K562 (cell line): ENCODE measurements around the gene SKOR1. TPM values are rescaled to one million over a fixed set of nuclear protein-coding genes. Genes with fewer than 3 reads are reported as not detected.

ENCODE experiments used
- ATAC-seq: fragments of 200-7000 bp; cut with Tn5 transposase; 3 replicates; pipeline ENCODE4 v1.9.1; 2020; ENCODE audit warnings: moderate library complexity
- BruUV-seq: library from RNA; stranded (reverse); fragments of 400-500 nt; replicated peaks from 2 replicates; lab custom pipeline; 2021; lab: Mats Ljungman, UMichigan
- CTCF ChIA-PET: fragments of 300-600 bp; formaldehyde crosslinking; extraction: SDS; loops from one replicate; lab custom pipeline; 2021; ENCODE audit warnings: low intra/inter-chr PET ratio; lab: Yijun Ruan, JAX
- POLR2A ChIA-PET: fragments of 300-600, 350-650 bp; sonication (Branson Sonifier 250); formaldehyde crosslinking; extraction: SDS; loops from one replicate; lab custom pipeline; 2021; ENCODE audit warnings: antibody characterized with exemption, inconsistent platforms; lab: Yijun Ruan, JAX
- DNase-seq, 4 experiments: peaks; one replicate each; pipeline versions ENCODE4 v3.0.0 to v3.0.0-alpha.2; 2011 to 2018; ENCODE audit warnings: low spot score in 3 of 4, mixed read lengths in 3 of 4; ENCODE audit errors: extremely low read depth in 1 of 4
- FAIRE-seq: peaks from 2 replicates; lab custom pipeline; 2011; peaks lifted over from hg19 to GRCh38; lab: Jason Lieb, UNC
- H2AFZ ChIP-seq: 2 replicates; pipeline ENCODE4 v1.6.0; 2011; ENCODE audit warnings: low read depth, low read length, control low read depth, inconsistent platforms
- H3K27ac ChIP-seq: fragments of 200-600 bp; 3 replicates; pipeline ENCODE4 v1.8.0; 2011; ENCODE audit warnings: low read depth, mild to moderate bottlenecking, control low read depth, inconsistent platforms, low read length, moderate library complexity, mixed read lengths; ENCODE audit errors: extremely low read depth
- H3K27me3 ChIP-seq, 2 experiments: fragments of 300-600 bp in 1 of 2; 2 replicates in 1 of 2; 3 replicates in 1 of 2; pipeline versions ENCODE4 v1.6.0 to v1.8.0; 2011; ENCODE audit warnings: inconsistent platforms in 2 of 2, low read length in 2 of 2, mild to moderate bottlenecking in 1 of 2, mixed read lengths in 1 of 2, moderate library complexity in 1 of 2; ENCODE audit not compliant: control insufficient read depth in 2 of 2, insufficient read depth in 2 of 2
- H3K36me3 ChIP-seq: fragments of 300-600 bp; 3 replicates; pipeline ENCODE4 v1.8.0; 2011; ENCODE audit warnings: mild to moderate bottlenecking, low read length, inconsistent platforms; ENCODE audit not compliant: control insufficient read depth, insufficient read depth
- H3K4me1 ChIP-seq, 2 experiments: fragments of 200-600 bp in 1 of 2; replicated peaks in 1 of 2; 2 replicates in 1 of 2; 3 replicates in 1 of 2; pipeline versions ENCODE4 v1.5.1 to v1.8.0; 2011; ENCODE audit warnings: inconsistent platforms in 2 of 2, low read length in 2 of 2, mild to moderate bottlenecking in 1 of 2, mixed read lengths in 1 of 2, moderate library complexity in 1 of 2; ENCODE audit not compliant: control insufficient read depth in 2 of 2, insufficient read depth in 2 of 2
- H3K4me2 ChIP-seq: 2 replicates; pipeline ENCODE4 v1.6.1; 2011; ENCODE audit warnings: low read length, control low read depth, inconsistent platforms, mixed read lengths; ENCODE audit not compliant: insufficient read depth
- H3K4me3 ChIP-seq: fragments of 200-600 bp; sonication (generic), shearing (Covaris generic); 2 replicates; pipeline ENCODE4 v1.5.1; 2016; ENCODE audit warnings: control low read depth, inconsistent platforms
- H3K79me2 ChIP-seq: fragments of 200-600 bp; 3 replicates; pipeline ENCODE4 v1.8.0; 2011; ENCODE audit warnings: low read length, inconsistent platforms; ENCODE audit not compliant: control insufficient read depth, insufficient read depth
- H3K9ac ChIP-seq, 2 experiments: 2 replicates each; pipeline versions ENCODE4 v1.6.0 to v1.6.1; 2011; ENCODE audit warnings: low read depth in 2 of 2, low read length in 2 of 2, control low read depth in 1 of 2, inconsistent platforms in 1 of 2, mild to moderate bottlenecking in 1 of 2, mixed read lengths in 1 of 2; ENCODE audit not compliant: insufficient read depth in 1 of 2
- H3K9me1 ChIP-seq: one replicate; pipeline ENCODE4 v1.6.0; 2011; ENCODE audit warnings: inconsistent platforms, mild to moderate bottlenecking, low read length, moderate library complexity; ENCODE audit not compliant: control insufficient read depth, insufficient read depth
- H3K9me3 ChIP-seq: replicated peaks from 2 replicates; pipeline ENCODE4 v1.5.1; 2011; ENCODE audit warnings: low read depth, low read length, inconsistent platforms; ENCODE audit not compliant: control insufficient read depth, insufficient read depth
- H4K20me1 ChIP-seq: replicated peaks from 2 replicates; pipeline ENCODE4 v1.6.1; 2011; ENCODE audit warnings: low read length, inconsistent platforms, mixed read lengths; ENCODE audit not compliant: control insufficient read depth, insufficient read depth
- AFF1 ChIP-seq, 2 experiments: fragments of 450-650 bp; IDR thresholded peaks; 2 replicates each; pipeline ENCODE4 v1.6.1; 2018; ENCODE audit warnings: mild to moderate bottlenecking in 2 of 2, low read depth in 1 of 2; ENCODE audit not compliant: partially characterized antibody in 2 of 2
- BRF2 ChIP-seq: IDR thresholded peaks from 3 replicates; pipeline ENCODE4 v1.6.1; 2011; ENCODE audit warnings: borderline replicate concordance, mild to moderate bottlenecking; ENCODE audit not compliant: insufficient read length, insufficient read depth
- HDAC8 ChIP-seq: fragments of 450-650 bp; IDR thresholded peaks from 2 replicates; pipeline ENCODE4 v1.6.1; 2016; ENCODE audit warnings: mild to moderate bottlenecking, missing genetic modification characterization, moderate library complexity, missing compliant biosample characterization
- MTA2 ChIP-seq: fragments of 450-650 bp; IDR thresholded peaks from 2 replicates; pipeline ENCODE4 v1.6.1; 2016; ENCODE audit warnings: low read depth
- PCBP2 ChIP-seq: fragments of 200-400 bp; formaldehyde crosslinking; IDR thresholded peaks from 2 replicates; pipeline ENCODE4 v1.6.1; 2018; ENCODE audit warnings: low read length, low read depth, mild to moderate bottlenecking, moderate library complexity; ENCODE audit not compliant: poor library complexity, severe bottlenecking
- SMAD2 ChIP-seq: fragments of 150-350 bp; IDR thresholded peaks from 2 replicates; pipeline ENCODE4 v1.6.1; 2014; ENCODE audit warnings: low read depth, mild to moderate bottlenecking, low read length
- ZFP91 ChIP-seq: sonication (generic); formaldehyde crosslinking; IDR thresholded peaks from 2 replicates; pipeline ENCODE4 v1.8.0; 2022; ENCODE audit warnings: mild to moderate bottlenecking, missing genetic modification reagents
- ZFX ChIP-seq: sonication (generic); formaldehyde crosslinking; IDR thresholded peaks from 2 replicates; pipeline ENCODE4 v1.8.0; 2022; ENCODE audit warnings: mild to moderate bottlenecking, missing genetic modification reagents, moderate library complexity
- ZNF589 ChIP-seq: fragments of 200-800 bp; sonication (Bioruptor generic); IDR thresholded peaks from 2 replicates; pipeline ENCODE4 v1.6.1; 2016; ENCODE audit warnings: low read depth, missing genetic modification characterization, missing compliant biosample characterization
- WGBS: fragments of 100-300 bp; shearing (Covaris generic); methylation state at CpG from one replicate; pipeline ENCODE4 v1.1.6; 2016; ENCODE audit warnings: low coverage, mixed read lengths; ENCODE audit not compliant: insufficient coverage; ENCODE audit errors: missing lambda C conversion rate; 5-methylcytosine and 5-hydroxymethylcytosine counted together
- in situ Hi-C: fragments of 300-500 bp; cut with MboI; formaldehyde crosslinking; loops from 4 replicates; pipeline ENCODE4 v1.15.0; 2018; ENCODE audit warnings: inconsistent platforms, mixed read lengths
- intact Hi-C: fragments of 100-400 bp; cut with micrococcal nuclease; formaldehyde crosslinking; loops from 2 replicates; pipeline ENCODE4 v1.14.2; 2022
- polyA plus RNA-seq, 8 experiments: library from polyadenylated mRNA; depleted of rRNA in 4 of 8; stranded (reverse) in 5 of 8; unstranded in 3 of 8; fragments of >200 nt; fragmentation: Nextera tagmentation in 2 of 8; fragmentation: Illumina TruSeq in 1 of 8; extraction: Ambion mirVana in 2 of 8; extraction: Trizol in 1 of 8; gene quantifications; 2 replicates each; pipeline versions ENCODE4 v1.2.1 to v1.2.3, GENCODE V29; 2011 to 2014; ENCODE audit warnings: inconsistent platforms in 1 of 8, missing spikeins in 1 of 8
- total RNA-seq, 7 experiments: library from RNA; depleted of rRNA in 6 of 7; stranded (reverse); fragments of >200 nt in 6 of 7; fragmentation: Illumina TruSeq in 2 of 7; extraction: Trizol in 2 of 7; gene quantifications; 2 replicates each; pipeline versions ENCODE4 v1.2.1 to v1.2.3, GENCODE V29; 2011 to 2021; ENCODE audit warnings: low replicate concordance in 1 of 7

The SKOR1 gene
- total and polyA plus RNA-seq, 9 of the 15 experiments (the other 6 are each of a cell fraction or from before 2014, with no cell fraction given): 0.04 to 0.41 (median 0.09) TPM; not detected in 3

- 23% methylated on average over 3 of the region's 3 CpGs for WGBS
- Histone ChIP-seq H3K27me3 (no peaks in the 10 kb centered on the region), H2AFZ (0 out of 2 replicates have a peak overlapping the region, but pooled peaks have one; percentile 17), H4K20me1 (no peaks in the 10 kb centered on the region), H3K9ac (no peak overlapping the region), H3K4me3 (no peak overlapping the region), H3K9me1 (no peaks in the 10 kb centered on the region), H3K27ac (no peak overlapping the region), H3K9me3 (no peaks in the 10 kb centered on the region; the same call in 1 of the 2 replicates), H3K36me3 (no peaks in the 10 kb centered on the region), H3K79me2 (no peaks in the 10 kb centered on the region), H3K4me1 (peaks cover 0 to 4% of the 10 kb centered on the region in 2 experiments; a peak in 1 of 5 replicates), H3K4me2 (no peak overlapping the region)
- ChIA-PET POLR2A (interaction anchor here (1.0 kb wide), 1 partner anchor 8 kb away, joined by 4 read pairs; no protein-coding TSS in a partner anchor), CTCF (no interaction called here)
- no peak for ATAC-seq
- no peak for DNase-seq
- no peak for FAIRE-seq
- intact Hi-C loops: no loop called here
- in situ Hi-C loops: no loop called here
- no TSS peak for BruUV-seq
- TF ChIP-seq BRF2 (no peak), ZNF589 (CRISPR knock-in tag) (no peak), SMAD2 (no peak), ZFP91 (CRISPR knock-in tag) (no peak), MTA2 (no peak), ZFX (CRISPR knock-in tag) (no peak), HDAC8 (tag) (no peak), AFF1 (IDR thresholded peaks at IDR 0.05; ENCODE audit: low read depth in 1 of 2, partially characterized antibody in 2 of 2) (no peak), PCBP2 (no peak)
Observed at GRCh38 chr15:67873777-67874176, 48.5 kb downstream of the SKOR1 start.
